NCI-H1417 (cell line): ENCODE measurements around the gene FGF13.

Experiments
- DNase-seq, 3 experiments: peaks; one replicate each; lab custom pipeline; 2025; lab: John Stamatoyannopoulos, UW

The FGF13 gene

DNA sequence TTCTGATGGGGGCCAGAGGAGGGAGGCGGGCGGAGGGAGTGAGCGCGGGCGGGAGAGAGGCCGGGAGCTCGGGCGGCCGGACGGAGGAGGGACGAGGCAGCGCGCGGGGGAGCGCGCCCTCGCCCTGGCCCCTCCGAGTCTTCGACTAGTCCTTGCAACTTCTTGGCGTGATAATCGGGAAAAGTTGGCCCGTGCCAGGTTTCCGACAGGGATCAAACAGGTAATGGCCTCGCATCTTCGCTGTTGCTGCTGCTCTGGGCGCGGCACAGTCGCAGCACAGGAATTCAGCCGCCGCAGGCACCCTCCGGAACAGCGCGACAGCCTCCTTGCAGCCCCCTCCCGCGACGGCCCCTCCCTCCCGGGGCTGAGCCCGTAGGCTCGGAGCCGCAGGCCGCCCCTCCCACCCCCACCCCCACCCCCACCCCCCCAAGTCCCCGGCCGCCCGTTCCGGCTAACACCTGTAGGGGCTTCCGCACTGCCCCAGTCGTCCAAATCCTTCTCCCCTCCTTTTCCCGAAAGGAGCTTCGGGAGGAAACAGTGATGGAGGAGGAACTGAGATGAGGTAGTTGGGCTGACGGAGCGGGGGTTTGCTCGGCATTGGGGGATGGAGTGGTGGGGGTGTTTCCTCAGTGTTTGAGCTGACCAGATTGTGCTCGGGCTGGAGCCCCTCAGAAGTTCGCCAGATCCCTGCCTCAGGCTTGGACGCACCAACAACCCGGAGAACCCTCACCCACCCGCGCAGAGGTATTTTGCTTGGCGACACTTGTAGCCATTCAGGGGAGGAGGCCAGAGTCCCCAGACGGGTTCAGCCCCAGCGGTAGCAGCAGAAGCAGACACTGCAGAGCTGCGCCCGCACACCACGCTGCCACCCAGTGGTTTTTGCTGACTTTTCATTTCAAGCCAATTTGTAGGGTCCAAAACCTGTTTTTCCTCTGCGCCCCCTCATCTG lies at the start of gene FGF13:
TSS of gene FGF13 (minus strand) at position 319 of the 949 bp plus-strand sequence. CDS start 714 bp downstream, outside the sequence.
- peak in 2 of 3 experiments; percentile 8 to 24 for DNase-seq

DNA sequence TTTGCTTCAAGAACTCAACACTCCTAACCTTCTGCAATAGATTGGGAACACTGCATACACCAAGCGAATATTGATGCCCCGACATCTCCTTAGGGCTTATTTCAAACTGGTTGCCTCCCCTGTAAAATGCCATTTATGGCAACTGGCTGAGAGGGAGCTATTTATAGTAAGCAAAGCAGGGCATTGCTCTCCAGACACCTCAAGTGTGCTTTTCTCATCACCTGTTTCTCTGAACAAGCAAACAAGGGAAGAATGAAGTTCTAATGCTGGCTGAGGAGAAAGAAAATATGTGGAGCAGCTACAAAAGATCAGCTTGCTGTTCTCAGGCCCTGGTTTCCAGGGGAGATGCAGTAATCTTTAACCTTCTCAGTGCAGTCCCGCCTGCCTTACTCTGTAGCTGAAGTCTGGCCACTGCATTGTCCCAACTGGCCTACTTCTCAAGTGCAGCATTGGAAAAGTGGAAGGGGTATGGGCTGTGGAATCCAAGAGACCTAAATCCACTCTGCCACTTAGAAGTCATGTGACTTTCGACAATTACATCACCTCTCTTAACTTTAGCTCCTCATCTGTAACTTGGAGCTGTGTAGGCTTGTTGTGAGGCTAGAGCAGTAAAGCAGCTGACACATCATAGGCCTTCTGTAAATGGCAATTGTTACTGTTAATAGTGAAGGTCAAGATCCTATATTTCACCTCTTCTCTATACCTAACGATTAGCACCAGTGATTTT lies 47.9 kb upstream of the FGF13 start:
- DNase-seq, result no peak

DNA sequence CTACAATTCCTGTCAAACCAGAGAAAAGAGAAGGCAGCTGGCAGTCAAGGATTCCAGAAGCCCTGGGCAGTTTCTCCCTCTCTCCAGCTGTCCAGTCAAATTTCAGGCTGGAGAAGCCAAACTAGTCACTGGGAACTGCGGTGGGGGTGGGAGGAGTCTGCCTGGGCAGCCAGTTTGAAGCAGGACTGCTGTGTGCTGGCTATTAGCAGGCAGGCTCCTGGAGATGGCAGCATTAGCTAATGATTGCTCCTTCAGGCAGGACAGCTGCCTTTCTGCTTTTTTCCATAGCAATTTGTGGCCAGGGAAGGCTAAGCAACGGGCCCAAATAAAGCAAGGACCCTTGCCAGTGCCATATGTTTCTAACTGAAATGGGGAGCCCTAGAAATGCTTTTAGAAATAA lies 44.7 kb upstream of the FGF13 start:
- no peak for DNase-seq

DNA sequence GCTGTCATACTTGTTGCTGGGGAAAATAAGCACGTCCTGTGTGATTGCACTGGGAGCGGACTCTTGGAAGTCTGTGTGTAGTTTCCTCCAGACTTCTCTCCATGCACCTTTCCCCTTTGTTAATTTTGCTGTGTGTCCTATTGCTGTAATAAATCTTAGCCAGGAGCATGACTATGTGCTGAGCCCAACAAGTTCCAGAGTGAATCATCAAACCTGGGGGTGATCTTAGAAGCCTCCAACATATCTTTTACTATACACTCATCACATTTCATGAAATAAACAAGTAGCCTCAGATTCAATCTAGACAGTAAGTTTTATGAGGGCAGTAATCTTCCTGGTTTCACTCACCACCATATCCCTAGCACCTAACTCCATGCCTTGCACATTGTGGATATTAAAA lies 43.3 kb upstream of the FGF13 start:
- no peak for DNase-seq

DNA sequence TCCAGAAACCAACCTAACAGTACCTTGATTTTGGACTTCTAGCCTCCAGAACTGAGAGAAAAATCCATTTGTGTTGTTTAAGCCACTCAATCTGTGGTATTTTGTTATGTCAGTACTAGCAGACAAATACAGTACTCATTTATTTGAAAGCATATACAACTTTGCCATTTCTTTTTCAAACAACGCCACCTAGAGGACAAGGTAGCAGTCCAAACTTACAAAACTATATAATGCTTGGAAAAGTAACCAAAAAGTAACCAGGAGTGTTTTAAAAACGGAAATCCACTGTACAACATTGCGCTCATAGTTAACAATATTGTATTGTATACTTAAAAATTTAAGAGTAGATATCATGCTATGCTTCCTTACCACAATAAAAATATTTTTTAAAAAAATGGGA lies 37.0 kb upstream of the FGF13 start:
- peak in 1 of 3 experiments; percentile 27 for DNase-seq

DNA sequence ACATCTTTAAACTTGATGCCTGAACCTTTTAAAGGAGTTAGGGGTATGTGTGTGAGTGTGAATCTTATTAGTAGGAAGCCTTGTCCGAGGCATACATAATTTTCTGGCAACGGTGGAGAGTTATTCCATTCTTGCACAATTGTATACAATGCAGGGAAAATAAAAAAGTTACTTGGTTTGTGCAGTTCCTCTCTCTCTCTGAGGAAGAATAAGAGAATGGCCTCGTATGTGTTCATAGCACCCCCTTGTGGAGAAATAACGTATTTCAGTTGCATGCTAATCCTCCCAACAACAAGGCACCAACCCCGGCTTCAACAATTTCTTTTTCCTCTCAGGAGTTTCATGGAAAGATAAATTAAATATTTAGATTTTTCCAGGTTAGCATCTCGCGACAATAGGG lies 33.7 kb upstream of the FGF13 start:
- DNase-seq, result peak; percentile 3 to 74 (median 19)

DNA sequence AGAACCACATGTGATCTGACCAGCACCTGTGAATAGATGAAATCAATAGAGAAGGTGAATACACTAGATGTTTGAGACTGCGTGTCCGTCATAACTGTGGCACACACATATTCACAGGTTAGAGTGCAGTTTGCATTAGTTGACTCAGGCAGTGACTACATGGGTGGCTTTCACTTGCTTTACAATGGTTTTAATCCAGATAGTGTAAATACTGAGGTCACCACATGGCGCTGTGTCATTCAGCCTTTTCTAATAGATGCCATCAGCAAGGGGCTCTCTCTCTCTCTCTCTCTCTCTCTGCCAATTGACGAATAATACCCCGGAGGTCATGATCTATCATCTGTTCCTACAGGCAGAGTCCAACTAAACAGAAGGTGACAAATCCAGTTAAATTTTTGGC lies 30.7 kb upstream of the FGF13 start:
- DNase-seq, result no peak

DNA sequence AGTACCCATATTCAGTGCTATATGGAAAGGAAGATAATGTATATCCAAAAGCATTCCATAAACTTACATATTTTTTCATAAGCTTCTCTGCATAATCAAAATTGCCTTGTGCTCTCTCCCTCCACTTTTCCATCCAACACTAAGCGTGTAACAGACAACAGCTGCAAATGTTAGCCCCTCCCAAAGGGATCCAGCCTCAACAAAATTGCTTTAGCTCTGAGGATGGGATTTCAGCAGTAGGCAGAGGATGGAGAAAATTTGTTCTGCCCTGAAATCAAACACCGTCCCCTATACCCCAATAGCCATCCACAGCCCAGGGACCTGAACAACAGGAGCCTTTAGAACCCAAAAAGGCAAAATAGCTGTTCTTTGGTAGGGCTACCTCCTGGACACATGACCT lies 28.8 kb upstream of the FGF13 start:
- no peak for DNase-seq

DNA sequence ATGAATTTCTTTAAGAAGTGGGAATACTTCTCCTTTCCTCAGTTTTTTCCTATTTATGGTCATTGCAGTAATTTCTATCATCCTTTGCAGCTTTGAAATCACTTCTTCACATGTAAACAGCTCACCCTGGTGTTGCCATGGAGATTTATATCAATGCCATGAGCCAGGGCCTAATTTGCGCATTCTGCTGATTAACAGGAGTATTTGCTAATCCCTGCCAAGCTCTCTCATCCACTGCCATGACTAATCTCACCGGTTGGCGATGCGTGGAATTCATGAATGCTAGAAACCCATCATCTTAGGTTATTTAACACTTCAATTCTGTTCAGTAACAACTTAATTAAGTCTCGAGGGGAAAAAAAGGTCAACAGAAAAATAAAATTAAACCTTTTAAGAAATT lies 11.8 kb upstream of the FGF13 start:
- no peak for DNase-seq

DNA sequence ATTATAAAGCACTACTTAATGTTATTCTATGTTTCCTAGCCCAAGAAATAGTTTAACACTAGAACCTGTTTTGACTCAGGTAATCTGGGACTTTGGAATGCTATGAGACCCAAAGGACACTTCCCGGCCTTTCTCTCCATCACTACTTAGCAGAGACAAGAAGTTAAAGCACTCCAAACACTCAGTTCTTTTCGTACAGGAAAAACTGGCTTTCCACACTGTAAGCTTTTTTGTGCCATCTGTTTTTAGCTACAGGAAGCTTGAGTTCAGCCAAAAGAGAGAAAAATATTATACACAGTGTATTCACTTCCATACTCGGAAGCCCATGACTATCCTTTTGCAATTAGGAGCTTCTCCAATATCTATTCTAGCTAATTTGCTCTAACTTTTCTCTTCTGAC lies 7.9 kb upstream of the FGF13 start:
- DNase-seq, result no peak

DNA sequence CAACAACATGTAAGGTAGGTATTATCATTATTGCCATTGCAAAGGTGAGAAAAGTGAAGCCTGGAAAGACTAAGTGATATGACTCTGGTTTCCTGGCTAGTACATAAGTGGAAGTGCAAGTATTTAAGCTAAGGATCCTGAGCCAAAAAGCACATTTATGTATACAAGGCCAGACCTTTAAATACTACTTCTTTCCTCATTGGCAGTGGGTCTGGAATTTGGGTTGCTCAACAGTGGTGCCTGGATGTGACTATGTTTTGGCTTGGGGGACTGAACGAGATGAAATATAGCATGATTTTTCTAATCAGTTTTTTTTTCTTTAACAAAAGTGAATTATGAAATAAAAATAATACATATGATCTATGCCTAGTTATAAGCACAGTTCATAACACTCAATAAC lies 7.4 kb upstream of the FGF13 start:
- no peak for DNase-seq

DNA sequence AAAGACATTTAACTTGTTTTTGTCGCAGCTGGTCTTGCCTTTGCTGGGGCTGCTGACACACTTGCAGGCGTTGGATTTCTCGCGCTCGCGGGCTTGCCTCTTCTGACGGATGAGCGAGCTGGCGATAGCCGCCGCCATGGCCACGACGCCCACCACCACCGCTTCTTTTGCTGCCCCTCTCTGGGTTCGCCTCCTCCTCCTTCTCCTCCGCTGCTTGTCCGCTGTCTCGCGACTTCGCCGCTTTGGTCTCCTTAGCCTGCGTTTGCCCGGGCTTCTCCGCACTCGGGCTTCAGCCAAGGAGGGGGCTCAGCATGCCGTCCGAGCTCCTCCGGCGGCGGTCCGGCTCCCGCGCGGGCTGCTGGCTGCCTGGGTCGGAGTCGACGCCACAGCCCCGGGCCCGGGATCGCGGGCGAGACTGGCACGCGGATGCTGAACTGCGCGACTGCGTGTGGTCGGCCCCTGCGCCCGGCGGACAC lies 613 bp downstream of the FGF13 start:
- no peak for DNase-seq

DNA sequence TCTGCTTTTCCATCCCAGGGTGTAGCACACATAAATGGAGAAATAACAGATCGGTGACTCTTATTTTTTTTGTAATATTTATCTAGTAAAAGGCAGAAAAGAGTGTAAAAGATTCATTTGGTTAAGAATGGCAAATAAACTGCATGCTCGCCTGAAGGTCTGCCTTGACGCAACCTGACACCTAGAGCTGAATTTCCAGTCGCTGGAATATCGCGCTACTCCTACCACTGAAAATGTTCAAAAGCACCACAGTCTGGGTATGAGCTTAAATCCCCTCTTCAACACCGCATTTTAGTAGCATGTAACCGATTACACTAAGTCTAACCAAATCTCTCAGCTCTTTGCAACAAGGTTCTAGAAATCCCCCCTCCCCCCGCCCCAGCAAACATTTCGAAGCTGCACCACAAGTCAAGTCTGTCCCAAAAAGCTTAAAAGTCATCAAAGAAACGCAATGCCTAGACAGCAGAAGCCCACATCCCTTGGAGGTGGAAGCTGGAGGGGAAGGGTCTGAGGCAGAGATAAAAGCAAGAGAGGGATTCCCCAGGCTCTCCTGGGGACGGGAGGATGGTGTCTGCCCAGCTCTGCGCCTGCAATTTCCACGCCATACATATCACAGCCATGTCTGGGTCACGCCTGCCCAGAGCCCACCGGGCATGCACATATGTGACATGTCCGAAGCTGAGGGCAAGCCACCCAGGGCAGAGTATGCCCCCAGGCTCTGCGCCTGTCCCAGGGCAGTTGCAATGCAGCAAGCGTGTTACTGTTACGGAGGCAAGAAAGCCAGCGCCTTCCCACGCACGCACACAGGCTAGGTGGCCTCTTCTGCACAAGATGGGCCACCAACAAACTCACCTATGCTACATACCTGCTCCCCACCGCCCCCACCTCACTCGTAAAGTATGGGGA lies 1.4 kb downstream of the FGF13 start:
- DNase-seq, result no peak

DNA sequence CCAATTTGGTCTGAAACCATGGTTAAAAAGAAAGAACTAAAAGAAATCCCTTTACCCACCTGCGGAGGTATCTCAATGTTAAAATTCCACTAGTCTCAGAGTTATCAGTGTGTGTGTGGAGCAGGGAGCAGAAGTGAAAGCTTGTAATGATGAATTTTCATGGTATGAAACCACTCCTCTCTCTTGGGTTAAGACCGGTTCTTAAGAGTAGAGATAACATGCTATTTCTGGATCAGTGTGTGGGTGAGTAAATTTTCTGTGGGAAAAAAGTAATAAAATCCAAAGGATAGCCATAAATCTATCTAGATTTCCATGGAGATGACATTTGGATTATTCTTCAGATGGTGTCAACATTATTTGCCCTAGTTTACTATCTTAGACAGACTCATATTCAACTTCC lies 3.2 kb downstream of the FGF13 start:
- DNase-seq, result no peak

DNA sequence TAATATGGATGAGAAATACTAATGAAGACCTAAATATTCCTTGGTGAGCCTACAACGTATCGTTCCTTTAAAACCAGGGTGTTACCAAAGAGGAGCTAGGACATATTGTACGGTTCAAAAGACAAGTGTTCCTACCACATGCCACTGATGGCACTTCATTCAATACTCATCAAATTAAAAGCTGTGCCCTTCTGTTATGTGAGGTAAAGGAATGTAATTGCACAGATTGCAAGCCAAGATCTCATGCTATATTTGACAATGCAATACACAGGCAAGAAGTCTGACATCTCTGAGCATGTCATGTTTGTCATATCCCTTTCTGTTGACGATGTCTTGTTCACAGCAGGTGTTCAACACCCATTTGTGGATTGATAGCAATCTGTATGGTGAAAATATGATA lies 6.9 kb downstream of the FGF13 start:
- no peak for DNase-seq

DNA sequence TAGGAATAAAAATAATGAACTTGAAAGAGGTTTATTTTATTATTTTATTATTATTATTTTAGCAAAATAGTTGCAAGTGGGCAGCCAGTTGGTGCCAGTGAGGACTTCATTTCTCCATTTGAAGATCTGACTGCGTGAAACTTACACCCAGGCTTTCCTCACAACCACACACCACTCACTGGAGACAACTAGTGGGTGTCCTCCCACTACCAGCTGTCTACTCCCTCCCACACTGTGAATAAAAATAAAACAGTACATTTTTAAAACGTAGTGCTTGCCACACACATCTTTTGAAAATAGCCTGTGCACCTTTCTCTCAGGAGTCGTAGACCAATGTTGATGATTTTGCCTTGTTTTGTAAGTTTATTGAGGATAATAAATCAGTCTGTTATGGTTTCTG lies 7.4 kb downstream of the FGF13 start:
- no peak for DNase-seq

DNA sequence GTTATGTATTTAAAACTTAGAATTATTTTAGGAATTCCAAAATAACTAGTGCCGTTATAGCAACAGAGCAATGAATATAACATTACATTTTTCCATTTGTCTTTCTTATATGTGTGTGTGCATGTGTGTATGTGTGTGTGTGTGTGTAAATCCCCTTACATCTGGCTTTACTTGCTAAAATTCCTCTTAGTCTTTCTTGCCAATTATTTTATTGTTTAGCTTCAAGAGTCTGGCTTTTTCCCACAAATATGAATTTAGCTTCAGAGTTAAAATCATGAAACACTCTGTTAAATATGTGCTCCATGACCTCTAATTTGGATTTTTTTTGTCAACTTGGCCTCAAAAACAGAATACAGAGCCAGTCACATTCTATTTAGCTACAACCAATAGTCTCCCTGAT lies 18.9 kb downstream of the FGF13 start:
- DNase-seq, result no peak

DNA sequence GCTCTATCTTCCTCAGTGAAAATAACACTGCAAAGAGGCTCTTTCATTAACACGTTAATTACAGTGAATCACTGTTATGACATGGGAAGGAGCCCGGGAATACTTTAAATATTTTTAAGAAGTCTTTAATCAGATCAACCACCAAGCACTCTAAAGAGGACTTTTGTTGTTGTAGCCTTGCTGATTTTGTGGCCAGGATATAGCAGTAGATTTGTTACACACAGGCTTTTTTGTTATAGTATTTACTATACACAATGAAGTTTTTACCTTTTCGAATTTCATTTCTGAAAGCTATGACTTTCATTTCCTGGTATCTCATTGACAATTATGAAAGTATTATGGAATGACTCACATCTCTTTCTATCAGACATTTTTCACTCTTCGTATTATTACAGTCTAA lies 20.3 kb downstream of the FGF13 start:
- DNase-seq, result no peak

DNA sequence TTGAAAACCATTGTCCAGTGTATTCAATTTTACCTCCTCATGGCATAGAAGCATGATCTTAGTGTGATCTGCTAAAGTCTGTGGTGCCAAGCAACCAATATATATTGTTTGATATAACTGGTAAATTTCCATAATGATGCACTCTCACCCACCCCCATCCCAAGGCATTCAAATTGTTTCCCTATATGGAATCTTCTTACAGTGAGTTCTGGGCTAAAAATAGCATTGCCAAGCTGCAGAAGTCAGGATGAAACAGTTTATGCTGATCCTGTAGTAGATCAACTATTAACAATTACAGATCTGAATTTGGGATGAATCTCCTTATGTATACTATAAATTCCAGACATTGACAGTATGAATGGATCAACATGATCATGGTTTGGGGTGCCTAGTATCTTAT lies 20.9 kb downstream of the FGF13 start:
- no peak for DNase-seq

DNA sequence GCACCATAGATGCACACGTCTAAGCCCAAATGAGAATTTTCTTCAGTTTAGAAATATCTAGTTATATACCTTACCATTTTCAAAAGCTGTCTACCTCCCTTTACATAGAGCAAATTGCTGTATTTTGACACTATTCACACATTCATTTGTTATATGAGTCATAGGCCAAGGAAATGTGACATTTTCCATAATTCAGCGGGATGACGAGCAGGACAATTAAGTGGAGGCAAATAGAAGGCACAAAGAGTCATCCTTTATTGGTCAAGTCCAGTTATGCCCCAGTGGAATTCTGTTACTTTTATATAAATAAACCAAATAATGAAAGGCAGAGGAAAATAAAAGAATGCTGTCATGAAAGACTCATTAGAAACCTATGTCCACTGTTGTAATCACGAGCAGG lies 27.9 kb downstream of the FGF13 start:
- DNase-seq, result no peak

DNA sequence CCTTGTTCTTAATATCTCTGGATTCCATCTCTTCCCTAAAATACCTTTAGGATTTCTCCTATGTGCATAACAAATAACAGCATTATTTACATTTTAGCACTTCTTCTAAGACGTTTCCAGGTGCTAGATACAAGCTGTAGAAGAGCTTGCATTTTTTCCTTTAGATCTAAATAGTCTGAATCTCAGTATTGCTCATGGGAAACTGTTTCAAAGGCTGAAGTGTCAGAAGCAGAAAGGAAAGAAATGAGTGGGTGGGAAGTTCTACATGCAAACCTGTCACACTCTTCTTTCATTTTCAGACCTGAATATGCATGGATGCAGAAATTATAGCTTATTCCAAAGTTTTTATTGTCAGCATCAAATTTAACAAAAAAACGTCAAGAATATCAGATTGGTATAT lies 41.8 kb downstream of the FGF13 start:
- DNase-seq, result no peak

DNA sequence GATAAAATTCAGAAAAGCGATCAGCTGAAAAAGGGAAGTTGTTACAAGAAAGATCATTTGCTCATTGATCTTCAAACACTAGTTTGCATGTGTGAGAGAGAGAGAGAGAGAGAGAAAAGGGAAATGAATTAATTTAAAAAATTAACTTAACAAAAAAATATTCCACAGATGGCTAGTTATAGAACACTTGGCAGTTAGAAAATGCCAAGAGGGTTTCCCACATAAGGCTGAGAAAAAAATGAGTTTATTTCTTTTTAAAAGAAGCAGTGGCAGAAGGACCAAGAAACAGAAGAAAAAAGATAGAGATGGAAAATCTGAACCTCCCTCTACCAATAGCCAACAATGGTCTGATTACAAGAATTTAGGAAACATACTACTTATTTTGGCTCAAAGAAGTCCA lies 47.1 kb downstream of the FGF13 start:
- no peak for DNase-seq
